SK-N-MC (cell line): Measurements from ENCODE around the gene TNS2.

Source experiments
- EZH2 ChIP-seq: fragments of 200-600 bp; sonication (generic); IDR thresholded peaks from one replicate; pipeline ENCODE4 v1.6.1; 2017; ENCODE audit warnings: antibody characterized with exemption
- POLR2AphosphoS5 ChIP-seq: IDR thresholded peaks from 2 replicates; pipeline ENCODE4 v1.6.1; 2012; ENCODE audit warnings: mild to moderate bottlenecking, low read depth, low read length, borderline replicate concordance

DNA sequence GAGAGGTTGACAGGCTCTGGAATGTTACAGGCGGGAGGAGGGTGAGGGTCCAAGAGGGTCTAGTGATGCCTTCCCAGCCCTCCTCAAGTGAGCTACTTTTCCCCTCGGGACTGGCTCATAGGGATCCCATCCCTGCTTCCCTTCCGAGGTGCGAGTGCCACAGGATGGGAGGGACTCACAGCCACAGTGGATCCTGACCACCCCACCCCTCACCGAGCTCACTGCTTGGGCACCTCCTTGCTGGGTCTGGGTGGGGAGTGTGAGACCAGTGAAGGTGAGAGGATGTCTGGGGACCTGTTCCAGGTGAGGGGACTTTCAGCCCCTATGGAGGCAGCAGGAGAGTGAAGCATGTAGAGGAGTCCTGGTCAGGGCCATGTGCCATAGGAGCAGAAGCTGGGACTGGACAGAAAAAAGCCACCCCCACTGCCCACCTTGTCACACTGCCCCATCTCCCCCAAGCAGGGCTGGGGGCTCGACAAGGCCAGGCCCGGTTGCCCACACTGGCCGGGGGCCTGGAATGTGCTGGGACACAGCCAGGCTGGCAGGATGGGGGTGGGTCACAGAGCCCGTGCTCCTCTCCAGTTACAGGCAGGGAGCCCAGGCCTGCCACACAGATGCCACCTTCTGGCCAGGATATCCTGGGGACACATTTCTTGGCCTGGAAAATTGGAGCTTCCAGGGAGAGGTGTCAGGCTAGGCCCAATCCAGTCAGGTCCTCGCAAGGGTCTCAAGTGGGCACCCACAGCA is 1.7 kb upstream of the TNS2 start:
- TF ChIP-seq POLR2AphosphoS5 = no peak
- TF ChIP-seq EZH2 = no peak
